GM12878 (cell line): ENCODE results near the gene DENND1A. TPM values are rescaled to one million over a fixed set of nuclear protein-coding genes. Genes with fewer than 3 reads are reported as not detected.

Experiments used
- ATAC-seq: fragments of 200-7000 bp; cut with Tn5 transposase; 3 replicates; pipeline ENCODE4 v1.9.1; 2020; ENCODE audit warnings: mild to moderate bottlenecking, moderate library complexity
- BruUV-seq: library from RNA; stranded (reverse); fragments of 400-500 nt; replicated peaks from 2 replicates; lab custom pipeline; 2021; lab: Mats Ljungman, UMichigan
- CTCF ChIA-PET: fragments of 300-600 bp; sonication (Branson Sonifier 250); formaldehyde crosslinking; extraction: SDS; loops from one replicate; lab custom pipeline; 2021; ENCODE audit warnings: inconsistent platforms; lab: Yijun Ruan, JAX
- POLR2A ChIA-PET: fragments of 350-600 bp; formaldehyde crosslinking; extraction: SDS; loops from one replicate; lab custom pipeline; 2021; ENCODE audit warnings: inconsistent platforms; lab: Charles Lee
- RAD21 ChIA-PET: fragments of 300-600 bp; sonication (Branson Sonifier 250); formaldehyde crosslinking; loops from one replicate; lab custom pipeline; 2023; ENCODE audit warnings: antibody characterized with exemption; ENCODE audit not compliant: unreplicated experiment; lab: Charles Lee
- SMC1A ChIA-PET: fragments of 300-600 bp; sonication (Branson Sonifier 250); formaldehyde crosslinking; loops from one replicate; lab custom pipeline; 2023; ENCODE audit not compliant: unreplicated experiment, uncharacterized antibody; lab: Charles Lee
- DNase-seq: peaks from one replicate; pipeline ENCODE4 v3.0.0-alpha.2; 2011; ENCODE audit warnings: low read depth, low spot score
- FAIRE-seq: peaks from 3 replicates; lab custom pipeline; 2011; peaks lifted over from hg19 to GRCh38; lab: Jason Lieb, UNC
- H2AFZ ChIP-seq: 2 replicates; pipeline ENCODE4 v1.6.0; 2011; ENCODE audit warnings: low read depth, low read length, control low read depth; ENCODE audit not compliant: control insufficient read depth
- H3K27ac ChIP-seq: 2 replicates; pipeline ENCODE4 v1.5.1; 2011; ENCODE audit warnings: control low read depth; ENCODE audit not compliant: control insufficient read depth, insufficient read depth
- H3K27me3 ChIP-seq, 2 experiments: replicated peaks in 1 of 2; 2 replicates each; pipeline versions ENCODE4 v1.6.0 to v1.6.1; 2011; ENCODE audit warnings: low read length in 1 of 2; ENCODE audit not compliant: control insufficient read depth in 2 of 2, insufficient read depth in 2 of 2
- H3K36me3 ChIP-seq, 2 experiments: 2 replicates each; pipeline ENCODE4 v1.5.1; 2011; ENCODE audit warnings: low read length in 1 of 2; ENCODE audit not compliant: control insufficient read depth in 2 of 2, insufficient read depth in 2 of 2
- H3K4me1 ChIP-seq: 2 replicates; pipeline ENCODE4 v1.6.1; 2011; ENCODE audit warnings: mild to moderate bottlenecking, low read length, moderate library complexity, mixed read lengths; ENCODE audit not compliant: control insufficient read depth, insufficient read depth
- H3K4me2 ChIP-seq: 2 replicates; pipeline ENCODE4 v1.6.0; 2011; ENCODE audit warnings: control low read depth; ENCODE audit not compliant: control insufficient read depth, insufficient read depth
- H3K4me3 ChIP-seq: fragments of 200-600 bp; sonication (generic); 2 replicates; pipeline ENCODE4 v1.5.1; 2016
- H3K79me2 ChIP-seq: 2 replicates; pipeline ENCODE4 v1.6.0; 2011; ENCODE audit warnings: low read length; ENCODE audit not compliant: control insufficient read depth, insufficient read depth
- H3K9ac ChIP-seq: 2 replicates; pipeline ENCODE4 v1.8.0; 2011; ENCODE audit warnings: low read length, control low read depth, mixed read lengths; ENCODE audit not compliant: control insufficient read depth, insufficient read depth
- H3K9me3 ChIP-seq: replicated peaks from 3 replicates; pipeline ENCODE4 v1.5.1; 2011; ENCODE audit warnings: mild to moderate bottlenecking, low read length; ENCODE audit not compliant: control insufficient read depth, insufficient read depth
- H4K20me1 ChIP-seq: 2 replicates; pipeline ENCODE4 v1.6.0; 2011; ENCODE audit not compliant: control insufficient read depth, insufficient read depth
- ASH2L ChIP-seq: fragments of 300-600, 200-600 bp; sonication (generic); IDR thresholded peaks from 2 replicates; pipeline ENCODE4 v1.6.1; 2017; ENCODE audit warnings: low read depth, mild to moderate bottlenecking, borderline replicate concordance
- ATF7 ChIP-seq: fragments of 450-650 bp; IDR thresholded peaks from 2 replicates; pipeline ENCODE4 v1.6.1; 2016; ENCODE audit warnings: low read depth, mild to moderate bottlenecking
- BMI1 ChIP-seq: fragments of 450-650 bp; IDR thresholded peaks from 2 replicates; pipeline ENCODE4 v1.6.1; 2016; ENCODE audit warnings: mild to moderate bottlenecking, moderate library complexity, borderline replicate concordance
- FOXM1 ChIP-seq: IDR thresholded peaks from 2 replicates; pipeline ENCODE4 v1.6.1; 2012; ENCODE audit warnings: low read depth, mild to moderate bottlenecking, inconsistent platforms, low read length, moderate library complexity
- SREBF1 ChIP-seq: IDR thresholded peaks from 2 replicates; pipeline ENCODE4 v1.6.1; 2012; ENCODE audit warnings: mild to moderate bottlenecking, low read length
- TBL1XR1 ChIP-seq: IDR thresholded peaks from 2 replicates; pipeline ENCODE4 v1.6.1; 2012; ENCODE audit warnings: low read depth, low read length, improper control_type of control experiment
- ZNF217 ChIP-seq: fragments of 450-650 bp; IDR thresholded peaks from 2 replicates; pipeline ENCODE4 v1.6.1; 2017; ENCODE audit warnings: antibody characterized with exemption, mild to moderate bottlenecking
- WGBS: methylation state at CpG from one replicate; pipeline ENCODE4 v1.1.6; 2016; ENCODE audit warnings: low lambda C conversion rate; ENCODE audit not compliant: insufficient replicate concordance, insufficient coverage; ENCODE audit errors: missing lambda C conversion rate; 5-methylcytosine and 5-hydroxymethylcytosine counted together
- in situ Hi-C: fragments of 300-500 bp; cut with MboI; formaldehyde crosslinking; loops from 9 replicates; pipeline ENCODE4 v1.14.3; 2018; ENCODE audit warnings: mixed read lengths
- intact Hi-C: fragments of 100-400 bp; cut with micrococcal nuclease; formaldehyde crosslinking; loops from one replicate; pipeline ENCODE4 v1.14.2; 2022; ENCODE audit not compliant: unreplicated experiment
- polyA plus RNA-seq, 11 experiments: library from polyadenylated mRNA; depleted of rRNA in 4 of 11; unstranded in 6 of 11; stranded (reverse) in 5 of 11; fragments of >200 nt; fragmentation: Nextera tagmentation in 4 of 11; fragmentation: Illumina TruSeq in 1 of 11; extraction: Ambion mirVana in 4 of 11; extraction: Trizol in 1 of 11; gene quantifications; 1 replicate in 1 of 11; 2 replicates in 10 of 11; pipeline versions ENCODE4 v1.2.1 to v1.2.3, GENCODE V29; 2011 to 2016; ENCODE audit warnings: inconsistent platforms in 2 of 11, missing spikeins in 2 of 11, low read depth in 1 of 11
- total RNA-seq, 4 experiments: library from RNA; depleted of rRNA in 3 of 4; stranded (reverse); fragments of >200 nt in 3 of 4; fragmentation: Illumina TruSeq in 1 of 4; extraction: Trizol in 1 of 4; gene quantifications; 2 replicates each; pipeline versions ENCODE4 v1.2.1 to v1.2.3, GENCODE V29; 2013 to 2021
- TF ChIP-seq, protein P1 (sequence below): IDR thresholded peaks from 2 replicates; pipeline ENCODE4 v1.6.1; 2012; ENCODE audit warnings: low read length, inconsistent platforms
- TF ChIP-seq, protein P2 (sequence below): fragments of 450-650 bp; IDR thresholded peaks from 2 replicates; pipeline ENCODE4 v1.6.1; 2016; ENCODE audit warnings: mild to moderate bottlenecking

Gene DENND1A
- total and polyA plus RNA-seq, 10 of the 15 experiments (the other 5 are each of a cell fraction or from before 2014, with no cell fraction given): 14.1 to 48.6 (median 35.2) TPM

DNA sequence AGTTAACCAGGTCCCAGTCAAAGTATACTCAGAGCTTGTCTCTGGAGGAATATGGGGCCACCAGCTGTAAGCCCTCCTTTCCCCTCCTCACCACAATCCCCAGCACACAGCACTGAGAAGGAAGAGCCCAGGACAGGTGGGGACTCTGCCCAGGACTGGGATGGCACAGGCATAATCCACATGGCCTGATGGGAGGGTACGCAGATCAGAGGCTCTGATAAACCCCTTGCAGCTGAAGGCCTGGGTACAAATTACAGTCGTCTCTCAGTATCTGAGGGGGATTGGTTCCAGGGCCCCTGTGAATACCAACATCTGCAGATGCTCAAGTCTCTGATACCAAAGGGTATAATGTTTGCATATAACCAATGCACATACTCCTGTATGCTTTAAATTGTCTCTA is 328.1 kb downstream of the DENND1A start:
- SMC1A ChIA-PET: no interaction called here
- no peak overlapping the region for H3K4me3 ChIP-seq
- no peak for TF ChIP-seq ZNF217
- no peak overlapping the region for H3K4me2 ChIP-seq
- intact Hi-C loops (no loop called here), in situ Hi-C loops (no loop called here)
- BruUV-seq: no TSS peak
- POLR2A ChIA-PET: no interaction called here
- CTCF ChIA-PET: interaction anchor here (1.0 kb wide), 1 partner anchor 36 kb away, joined by 3 read pairs; no protein-coding TSS in a partner anchor
- ATAC-seq: no peak
- no peak overlapping the region for H3K9ac ChIP-seq
- no peaks in the 10 kb centered on the region for H3K27me3 ChIP-seq
- peaks cover 2% of the 10 kb centered on the region; the same call in 1 of the 2 replicates for H3K4me1 ChIP-seq
- RAD21 ChIA-PET: no interaction called here
- H3K27ac ChIP-seq: no peak overlapping the region
- WGBS: 95% methylated on average over 2 of the region's 2 CpGs
- DNase-seq: no peak
- no peaks in the 10 kb centered on the region; a peak in 1 of 4 replicates for H3K36me3 ChIP-seq
- H3K9me3 ChIP-seq: no peaks in the 10 kb centered on the region
- no peaks in the 10 kb centered on the region for H4K20me1 ChIP-seq
- H2AFZ ChIP-seq: no peak overlapping the region
- FAIRE-seq: no peak
- no peaks in the 10 kb centered on the region for H3K79me2 ChIP-seq

GRCh38 chr9:123599781-123600180 is 330.1 kb downstream of the DENND1A start:
- in situ Hi-C loops: no loop called here
- RAD21 ChIA-PET: no interaction called here
- no peak for DNase-seq
- H3K9me3 ChIP-seq: no peaks in the 10 kb centered on the region
- H2AFZ ChIP-seq: no peak overlapping the region
- POLR2A ChIA-PET: interaction anchor here (1.2 kb wide), 1 partner anchor 439 kb away, joined by 3 read pairs; no protein-coding TSS in a partner anchor
- peaks cover 4% of the 10 kb centered on the region; the same call in 1 of the 2 replicates for H3K4me1 ChIP-seq
- no peak overlapping the region for H3K4me2 ChIP-seq
- no peaks in the 10 kb centered on the region for H3K36me3 ChIP-seq
- H3K9ac ChIP-seq: no peak overlapping the region
- CTCF ChIA-PET: interaction anchor here (0.7 to 0.9 kb wide), 2 partner anchors 14 to 70 kb away, joined by 3 to 4 read pairs; no protein-coding TSS in a partner anchor
- BruUV-seq: no TSS peak
- WGBS: 98% methylated on average over 7 of the region's 7 CpGs
- H4K20me1 ChIP-seq: no peaks in the 10 kb centered on the region
- no peak overlapping the region for H3K27ac ChIP-seq
- ATAC-seq: no peak
- FAIRE-seq: no peak
- SMC1A ChIA-PET: interaction anchor here (0.7 to 1.9 kb wide), 3 partner anchors 8 to 31 kb away, joined by 3 to 8 read pairs (median 4); no protein-coding TSS in a partner anchor
- H3K4me3 ChIP-seq: no peak overlapping the region
- no peak for TF ChIP-seq ASH2L
- no peak for TF ChIP-seq BMI1
- TF ChIP-seq, protein P1, sequence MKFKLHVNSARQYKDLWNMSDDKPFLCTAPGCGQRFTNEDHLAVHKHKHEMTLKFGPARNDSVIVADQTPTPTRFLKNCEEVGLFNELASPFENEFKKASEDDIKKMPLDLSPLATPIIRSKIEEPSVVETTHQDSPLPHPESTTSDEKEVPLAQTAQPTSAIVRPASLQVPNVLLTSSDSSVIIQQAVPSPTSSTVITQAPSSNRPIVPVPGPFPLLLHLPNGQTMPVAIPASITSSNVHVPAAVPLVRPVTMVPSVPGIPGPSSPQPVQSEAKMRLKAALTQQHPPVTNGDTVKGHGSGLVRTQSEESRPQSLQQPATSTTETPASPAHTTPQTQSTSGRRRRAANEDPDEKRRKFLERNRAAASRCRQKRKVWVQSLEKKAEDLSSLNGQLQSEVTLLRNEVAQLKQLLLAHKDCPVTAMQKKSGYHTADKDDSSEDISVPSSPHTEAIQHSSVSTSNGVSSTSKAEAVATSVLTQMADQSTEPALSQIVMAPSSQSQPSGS: no peak
- no peak for TF ChIP-seq ATF7
- TF ChIP-seq, protein P2, sequence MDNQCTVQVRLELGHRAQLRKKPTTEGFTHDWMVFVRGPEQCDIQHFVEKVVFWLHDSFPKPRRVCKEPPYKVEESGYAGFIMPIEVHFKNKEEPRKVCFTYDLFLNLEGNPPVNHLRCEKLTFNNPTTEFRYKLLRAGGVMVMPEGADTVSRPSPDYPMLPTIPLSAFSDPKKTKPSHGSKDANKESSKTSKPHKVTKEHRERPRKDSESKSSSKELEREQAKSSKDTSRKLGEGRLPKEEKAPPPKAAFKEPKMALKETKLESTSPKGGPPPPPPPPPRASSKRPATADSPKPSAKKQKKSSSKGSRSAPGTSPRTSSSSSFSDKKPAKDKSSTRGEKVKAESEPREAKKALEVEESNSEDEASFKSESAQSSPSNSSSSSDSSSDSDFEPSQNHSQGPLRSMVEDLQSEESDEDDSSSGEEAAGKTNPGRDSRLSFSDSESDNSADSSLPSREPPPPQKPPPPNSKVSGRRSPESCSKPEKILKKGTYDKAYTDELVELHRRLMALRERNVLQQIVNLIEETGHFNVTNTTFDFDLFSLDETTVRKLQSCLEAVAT: no peak
- no peak for TF ChIP-seq FOXM1
- no peak for TF ChIP-seq SREBF1
- TF ChIP-seq TBL1XR1: no peak
- intact Hi-C loops: no loop called here
- no peaks in the 10 kb centered on the region for H3K79me2 ChIP-seq
- H3K27me3 ChIP-seq: no peaks in the 10 kb centered on the region
